Purkinje cell (primary cell): ENCODE data around the gene POLR1D. TPM values are rescaled to one million over a fixed set of nuclear protein-coding genes. Genes with fewer than 3 reads are reported as not detected.

Experiments used
- polyA plus RNA-seq: library from polyadenylated mRNA; unstranded; fragments of >200 nt; fragmentation: Nextera tagmentation; gene quantifications from 2 replicates; pipeline ENCODE4 v1.2.1, GENCODE V29; 2014

The POLR1D gene
- polyA plus RNA-seq: 82.3 and 96.6 TPM in 2 replicates

DNA sequence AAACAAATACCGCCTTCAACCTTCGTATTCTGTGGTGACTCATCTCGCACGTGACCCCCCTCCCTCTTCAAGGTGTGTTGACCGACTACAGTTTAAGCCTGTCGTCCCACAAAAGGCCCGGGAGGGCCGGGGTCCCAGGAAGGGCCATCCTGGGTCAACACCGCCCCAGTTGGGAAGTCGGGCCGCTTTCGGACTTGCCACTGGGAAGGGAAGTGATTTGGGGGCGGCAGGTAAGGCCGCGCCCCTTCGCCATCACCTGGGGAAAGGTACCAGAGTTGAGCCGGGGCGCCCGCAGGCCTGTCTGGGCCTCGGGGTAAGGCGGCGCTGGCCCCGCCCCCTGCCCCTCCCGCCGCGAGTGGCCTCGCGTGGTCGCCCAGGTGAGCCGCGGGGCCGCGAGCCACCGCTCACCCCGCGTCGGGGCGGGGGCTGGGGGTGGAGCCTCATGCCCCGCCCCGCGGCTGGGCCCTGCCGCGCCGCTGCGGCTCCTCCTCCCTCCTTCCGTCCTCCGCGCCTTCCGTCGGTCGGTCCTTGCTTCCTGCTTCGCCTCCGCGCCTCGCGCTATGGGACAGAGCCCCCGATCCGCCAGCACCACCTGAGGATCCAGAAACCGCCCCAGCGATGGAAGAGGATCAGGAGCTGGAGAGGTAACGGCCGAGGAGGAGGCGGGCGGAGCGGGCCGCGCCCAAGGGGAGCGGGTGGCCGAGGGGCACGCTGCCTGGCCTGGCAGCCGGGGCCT, at the start of gene POLR1D:
POLR1D (plus strand) TSS at position 527 of the 736 bp plus-strand sequence; CDS start at position 619, 92 bp downstream.

GRCh38 chr13:27620377-27621115, 1.1 kb upstream of the POLR1D start, which contains the start of gene LNX2:
Gene LNX2 (minus strand): TSS chr13:27620529. CDS start chr13:27581703, 38,826 bp downstream.

Other genes starting within 250 kb of the POLR1D start
- gene GTF3A, start 197.3 kb upstream of the POLR1D start, polyA plus RNA-seq: 151 and 166 TPM in 2 replicates
- 234 and 269 TPM in 2 replicates for gene MTIF3, start 171.3 kb upstream of the POLR1D start, polyA plus RNA-seq
- gene LNX2, start 1.4 kb upstream of the POLR1D start, polyA plus RNA-seq: 5.1 and 13.1 TPM in 2 replicates
- not detected in 2 replicates for gene GSX1, start 170.6 kb downstream of the POLR1D start, polyA plus RNA-seq